ENCODE results near the gene VTI1A. TPM values are rescaled to one million over a fixed set of nuclear protein-coding genes. Genes with fewer than 3 reads are reported as not detected.

VTI1A gene
- total and polyA plus RNA-seq, 4 donors = 5.5 to 26.9 (median 13.1) TPM

- TF ChIP-seq YY1 (IDR thresholded peaks at IDR 0.05) (no peak), RXRA (IDR thresholded peaks at IDR 0.05) (no peak), GABPA (IDR thresholded peaks at IDR 0.05 in 1 of 2, conservative IDR thresholded peaks at IDR 0.05 in 1 of 2) (no peak), HNF4G (IDR thresholded peaks at IDR 0.05) (no peak), FOXA2 (IDR thresholded peaks at IDR 0.05) (no peak), FOXA1 (IDR thresholded peaks at IDR 0.05) (no peak), SP1 (IDR thresholded peaks at IDR 0.05) (no peak), MAX (IDR thresholded peaks at IDR 0.05) (no peak), RAD21 (IDR thresholded peaks at IDR 0.05) (no peak), EGR1 (IDR thresholded peaks at IDR 0.05; ENCODE audit: low read depth in 2 of 2) (no peak), NR2F2 (IDR thresholded peaks at IDR 0.05) (no peak), TAF1 (conservative IDR thresholded peaks at IDR 0.05) (no peak), HNF4A (conservative IDR thresholded peaks at IDR 0.05) (no peak)
- TF ChIP-seq, protein P1, sequence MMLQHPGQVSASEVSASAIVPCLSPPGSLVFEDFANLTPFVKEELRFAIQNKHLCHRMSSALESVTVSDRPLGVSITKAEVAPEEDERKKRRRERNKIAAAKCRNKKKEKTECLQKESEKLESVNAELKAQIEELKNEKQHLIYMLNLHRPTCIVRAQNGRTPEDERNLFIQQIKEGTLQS (IDR thresholded peaks at IDR 0.05) = no peak
- TF ChIP-seq, protein P2, sequence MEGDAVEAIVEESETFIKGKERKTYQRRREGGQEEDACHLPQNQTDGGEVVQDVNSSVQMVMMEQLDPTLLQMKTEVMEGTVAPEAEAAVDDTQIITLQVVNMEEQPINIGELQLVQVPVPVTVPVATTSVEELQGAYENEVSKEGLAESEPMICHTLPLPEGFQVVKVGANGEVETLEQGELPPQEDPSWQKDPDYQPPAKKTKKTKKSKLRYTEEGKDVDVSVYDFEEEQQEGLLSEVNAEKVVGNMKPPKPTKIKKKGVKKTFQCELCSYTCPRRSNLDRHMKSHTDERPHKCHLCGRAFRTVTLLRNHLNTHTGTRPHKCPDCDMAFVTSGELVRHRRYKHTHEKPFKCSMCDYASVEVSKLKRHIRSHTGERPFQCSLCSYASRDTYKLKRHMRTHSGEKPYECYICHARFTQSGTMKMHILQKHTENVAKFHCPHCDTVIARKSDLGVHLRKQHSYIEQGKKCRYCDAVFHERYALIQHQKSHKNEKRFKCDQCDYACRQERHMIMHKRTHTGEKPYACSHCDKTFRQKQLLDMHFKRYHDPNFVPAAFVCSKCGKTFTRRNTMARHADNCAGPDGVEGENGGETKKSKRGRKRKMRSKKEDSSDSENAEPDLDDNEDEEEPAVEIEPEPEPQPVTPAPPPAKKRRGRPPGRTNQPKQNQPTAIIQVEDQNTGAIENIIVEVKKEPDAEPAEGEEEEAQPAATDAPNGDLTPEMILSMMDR (IDR thresholded peaks at IDR 0.05; ENCODE audit: low read depth, low read length, missing input control) = no peak
- TF ChIP-seq, protein P3, sequence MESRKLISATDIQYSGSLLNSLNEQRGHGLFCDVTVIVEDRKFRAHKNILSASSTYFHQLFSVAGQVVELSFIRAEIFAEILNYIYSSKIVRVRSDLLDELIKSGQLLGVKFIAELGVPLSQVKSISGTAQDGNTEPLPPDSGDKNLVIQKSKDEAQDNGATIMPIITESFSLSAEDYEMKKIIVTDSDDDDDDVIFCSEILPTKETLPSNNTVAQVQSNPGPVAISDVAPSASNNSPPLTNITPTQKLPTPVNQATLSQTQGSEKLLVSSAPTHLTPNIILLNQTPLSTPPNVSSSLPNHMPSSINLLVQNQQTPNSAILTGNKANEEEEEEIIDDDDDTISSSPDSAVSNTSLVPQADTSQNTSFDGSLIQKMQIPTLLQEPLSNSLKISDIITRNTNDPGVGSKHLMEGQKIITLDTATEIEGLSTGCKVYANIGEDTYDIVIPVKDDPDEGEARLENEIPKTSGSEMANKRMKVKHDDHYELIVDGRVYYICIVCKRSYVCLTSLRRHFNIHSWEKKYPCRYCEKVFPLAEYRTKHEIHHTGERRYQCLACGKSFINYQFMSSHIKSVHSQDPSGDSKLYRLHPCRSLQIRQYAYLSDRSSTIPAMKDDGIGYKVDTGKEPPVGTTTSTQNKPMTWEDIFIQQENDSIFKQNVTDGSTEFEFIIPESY (IDR thresholded peaks at IDR 0.05) = no peak
- H3K27me3 ChIP-seq (ENCODE audit: control insufficient read depth in 4 of 4, insufficient read depth in 4 of 4, low read length in 3 of 4) = no peaks in the 10 kb centered on the region
- H3K9ac ChIP-seq (ENCODE audit: low read depth in 1 of 2, low read length in 2 of 2) = no peak overlapping the region
- DNase-seq (ENCODE audit: low spot score) = no peak
- H3K27ac ChIP-seq (ENCODE audit: low read depth in 1 of 2, low read length in 2 of 2) = peak overlapping the region; percentile 76 to 77
- peaks cover 5 to 28% (median 5%) of the 10 kb centered on the region in 4 donors for H3K4me1 ChIP-seq (ENCODE audit: control insufficient read depth in 4 of 4, insufficient read depth in 4 of 4, low read length in 3 of 4)
- WGBS = 62% methylated on average over 1 of the region's 1 CpG
- H3K36me3 ChIP-seq (ENCODE audit: control insufficient read depth in 4 of 4, insufficient read depth in 3 of 4, low read depth in 1 of 4, low read length in 3 of 4) = no peaks in the 10 kb centered on the region
- no peaks in the 10 kb centered on the region for H3K9me3 ChIP-seq (ENCODE audit: control insufficient read depth in 4 of 4, low read length in 3 of 4)
- peak overlapping the region in 1 of 3 donors; percentile 50 for H3K4me3 ChIP-seq (ENCODE audit: low read depth in 1 of 3, low read length in 3 of 3)
Observed at GRCh38 chr10:112820320-112820719, 373.3 kb downstream of the VTI1A start.

DNA sequence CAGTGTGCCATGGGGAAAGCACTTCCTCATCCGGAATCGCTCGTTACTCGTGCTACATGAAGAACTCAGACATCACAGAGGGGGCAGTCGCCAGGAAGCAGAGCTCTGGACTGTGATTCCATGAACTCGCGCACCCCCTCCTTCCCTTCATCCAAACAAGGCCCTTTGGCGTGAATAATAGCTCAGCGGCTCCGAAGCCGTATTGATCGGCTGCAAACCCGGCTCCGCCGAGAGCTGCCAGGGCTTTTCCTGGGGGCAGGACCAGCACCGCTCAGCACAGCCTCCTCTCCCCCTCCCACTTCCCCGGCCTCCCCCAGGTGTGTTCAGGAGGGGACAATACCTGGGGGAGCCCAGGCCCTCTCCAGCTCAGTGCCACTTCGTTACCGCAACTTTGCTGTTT, 374.0 kb downstream of the VTI1A start:
- no peak for DNase-seq (ENCODE audit: low spot score)
- no peaks in the 10 kb centered on the region for H3K9me3 ChIP-seq (ENCODE audit: control insufficient read depth in 4 of 4, low read length in 3 of 4)
- H3K27ac ChIP-seq (ENCODE audit: low read depth in 1 of 2, low read length in 2 of 2) = peak overlapping the region; percentile 76 to 77
- 60% methylated on average over 19 of the region's 19 CpGs for WGBS
- H3K9ac ChIP-seq (ENCODE audit: low read depth in 1 of 2, low read length in 2 of 2) = no peak overlapping the region
- no peaks in the 10 kb centered on the region for H3K36me3 ChIP-seq (ENCODE audit: control insufficient read depth in 4 of 4, insufficient read depth in 3 of 4, low read depth in 1 of 4, low read length in 3 of 4)
- no peaks in the 10 kb centered on the region for H3K27me3 ChIP-seq (ENCODE audit: control insufficient read depth in 4 of 4, insufficient read depth in 4 of 4, low read length in 3 of 4)
- peaks cover 6 to 25% (median 8%) of the 10 kb centered on the region in 4 donors for H3K4me1 ChIP-seq (ENCODE audit: control insufficient read depth in 4 of 4, insufficient read depth in 4 of 4, low read length in 3 of 4)
- peak in 1 of 2 donors; percentile 30 for TF ChIP-seq EGR1 (IDR thresholded peaks at IDR 0.05; ENCODE audit: low read depth in 2 of 2)
- TF ChIP-seq RAD21 (IDR thresholded peaks at IDR 0.05) = peak in 1 of 2 donors; percentile 56
- TF ChIP-seq, protein P2 (IDR thresholded peaks at IDR 0.05; ENCODE audit: low read depth, low read length, missing input control) = no peak
- TF ChIP-seq YY1 (IDR thresholded peaks at IDR 0.05) = no peak
- peak in 1 of 2 donors; percentile 43 for TF ChIP-seq RXRA (IDR thresholded peaks at IDR 0.05)
- TF ChIP-seq HNF4A (conservative IDR thresholded peaks at IDR 0.05) = peak in 1 of 2 donors; percentile 27
- no peak for TF ChIP-seq TAF1 (conservative IDR thresholded peaks at IDR 0.05)
- TF ChIP-seq, protein P4, sequence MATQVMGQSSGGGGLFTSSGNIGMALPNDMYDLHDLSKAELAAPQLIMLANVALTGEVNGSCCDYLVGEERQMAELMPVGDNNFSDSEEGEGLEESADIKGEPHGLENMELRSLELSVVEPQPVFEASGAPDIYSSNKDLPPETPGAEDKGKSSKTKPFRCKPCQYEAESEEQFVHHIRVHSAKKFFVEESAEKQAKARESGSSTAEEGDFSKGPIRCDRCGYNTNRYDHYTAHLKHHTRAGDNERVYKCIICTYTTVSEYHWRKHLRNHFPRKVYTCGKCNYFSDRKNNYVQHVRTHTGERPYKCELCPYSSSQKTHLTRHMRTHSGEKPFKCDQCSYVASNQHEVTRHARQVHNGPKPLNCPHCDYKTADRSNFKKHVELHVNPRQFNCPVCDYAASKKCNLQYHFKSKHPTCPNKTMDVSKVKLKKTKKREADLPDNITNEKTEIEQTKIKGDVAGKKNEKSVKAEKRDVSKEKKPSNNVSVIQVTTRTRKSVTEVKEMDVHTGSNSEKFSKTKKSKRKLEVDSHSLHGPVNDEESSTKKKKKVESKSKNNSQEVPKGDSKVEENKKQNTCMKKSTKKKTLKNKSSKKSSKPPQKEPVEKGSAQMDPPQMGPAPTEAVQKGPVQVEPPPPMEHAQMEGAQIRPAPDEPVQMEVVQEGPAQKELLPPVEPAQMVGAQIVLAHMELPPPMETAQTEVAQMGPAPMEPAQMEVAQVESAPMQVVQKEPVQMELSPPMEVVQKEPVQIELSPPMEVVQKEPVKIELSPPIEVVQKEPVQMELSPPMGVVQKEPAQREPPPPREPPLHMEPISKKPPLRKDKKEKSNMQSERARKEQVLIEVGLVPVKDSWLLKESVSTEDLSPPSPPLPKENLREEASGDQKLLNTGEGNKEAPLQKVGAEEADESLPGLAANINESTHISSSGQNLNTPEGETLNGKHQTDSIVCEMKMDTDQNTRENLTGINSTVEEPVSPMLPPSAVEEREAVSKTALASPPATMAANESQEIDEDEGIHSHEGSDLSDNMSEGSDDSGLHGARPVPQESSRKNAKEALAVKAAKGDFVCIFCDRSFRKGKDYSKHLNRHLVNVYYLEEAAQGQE (IDR thresholded peaks at IDR 0.05) = no peak
- no peak for TF ChIP-seq NR2F2 (IDR thresholded peaks at IDR 0.05)
- TF ChIP-seq, protein P1 (IDR thresholded peaks at IDR 0.05) = no peak
- no peak for TF ChIP-seq SP1 (IDR thresholded peaks at IDR 0.05)
- TF ChIP-seq, protein P3 (IDR thresholded peaks at IDR 0.05) = no peak
- no peak for TF ChIP-seq JUND (IDR thresholded peaks at IDR 0.05)
- peak overlapping the region; percentile 32 to 50 (median 43) for H3K4me3 ChIP-seq (ENCODE audit: low read depth in 1 of 3, low read length in 3 of 3)

Data from liver (tissue), 9 donors.